ENCODE results near the gene NBPF1.
"Not testable (repeated sequence)": the region's sequence is repeated elsewhere in the genome, so short reads cannot be mapped to it uniquely, and the experiment has no call there.

- TF ChIP-seq FOXA1 (IDR thresholded peaks at IDR 0.05); FOXM1 (IDR thresholded peaks at IDR 0.05; ENCODE audit: borderline replicate concordance); L3MBTL2 (conservative IDR thresholded peaks at IDR 0.05); PKNOX1 (IDR thresholded peaks at IDR 0.05); SUZ12 (IDR thresholded peaks at IDR 0.05); FOXK2 (IDR thresholded peaks at IDR 0.05); ELF4 (IDR thresholded peaks at IDR 0.05); CTBP1 (IDR thresholded peaks at IDR 0.05; ENCODE audit: borderline replicate concordance); BHLHE40 (IDR thresholded peaks at IDR 0.05; ENCODE audit: borderline replicate concordance); TARDBP (IDR thresholded peaks at IDR 0.05); ZNF384 (IDR thresholded peaks at IDR 0.05): not testable (repeated sequence)
Measured at GRCh38 chr1:16651560-16651959, 38.2 kb upstream of the NBPF1 start.

Measured in HEK293T (cell line).